Mesothelial cell of epicardium (in vitro differentiated cells): ENCODE data around the gene KRT6A. TPM values are rescaled to one million over a fixed set of nuclear protein-coding genes. Genes with fewer than 3 reads are reported as not detected.

Experiments
- DNase-seq, 2 experiments: peaks; one replicate each; pipeline ENCODE4 v3.0.0; 2021; ENCODE audit warnings: low spot score in 2 of 2; ENCODE audit not compliant: unreplicated experiment in 2 of 2
- H3K27ac Mint-ChIP-seq: 2 replicates; pipeline ENCODE4 v1.8.0; 2021; ENCODE audit warnings: mixed read lengths
- H3K27me3 Mint-ChIP-seq: 2 replicates; pipeline ENCODE4 v1.8.0; 2021; ENCODE audit warnings: low read depth, mixed read lengths
- H3K36me3 Mint-ChIP-seq: 2 replicates; pipeline ENCODE4 v1.8.0; 2021; ENCODE audit warnings: mixed read lengths
- H3K4me1 Mint-ChIP-seq: 2 replicates; pipeline ENCODE4 v1.8.0; 2021; ENCODE audit warnings: mixed read lengths
- H3K4me3 Mint-ChIP-seq: 2 replicates; pipeline ENCODE4 v1.8.0; 2021; ENCODE audit warnings: mild to moderate bottlenecking, moderate library complexity, mixed read lengths
- H3K9me3 Mint-ChIP-seq: 2 replicates; pipeline ENCODE4 v1.8.0; 2021; ENCODE audit warnings: mixed read lengths
- CTCF ChIP-seq: fragments of 200-600 bp; sonication (generic); IDR thresholded peaks from one replicate; pipeline ENCODE4 v1.5.0; 2021; ENCODE audit warnings: antibody characterized with exemption; ENCODE audit not compliant: unreplicated experiment
- total RNA-seq: library from RNA; stranded (reverse); gene quantifications from 3 replicates; pipeline ENCODE4 v1.2.1, GENCODE V29; 2021

The KRT6A gene
- total RNA-seq, 1 donor from 2014 or later: 1.2 TPM

- no peaks in the 10 kb centered on the region for H3K36me3 Mint-ChIP-seq
- H3K27ac Mint-ChIP-seq: no peak overlapping the region
- peaks cover 32% of the 10 kb centered on the region for H3K27me3 Mint-ChIP-seq
- H3K4me1 Mint-ChIP-seq: peaks cover 9% of the 10 kb centered on the region
- no peak for TF ChIP-seq CTCF
- H3K9me3 Mint-ChIP-seq: no peaks in the 10 kb centered on the region
- no peak for DNase-seq
- H3K4me3 Mint-ChIP-seq: no peak overlapping the region
Measured at GRCh38 chr12:52517005-52517835, 24.2 kb upstream of the KRT6A start.

GRCh38 chr12:52515927-52516831, 23.1 kb upstream of the KRT6A start:
- Mint-ChIP-seq H3K27me3 (peaks cover 32% of the 10 kb centered on the region), H3K36me3 (no peaks in the 10 kb centered on the region), H3K9me3 (peaks cover 3% of the 10 kb centered on the region), H3K4me1 (no peaks in the 10 kb centered on the region), H3K27ac (no peak overlapping the region), H3K4me3 (no peak overlapping the region)
- no peak for DNase-seq
- no peak for TF ChIP-seq CTCF

GRCh38 chr12:52515319-52515646, 22.2 kb upstream of the KRT6A start:
- peaks cover 30% of the 10 kb centered on the region for H3K27me3 Mint-ChIP-seq
- no peak overlapping the region for H3K27ac Mint-ChIP-seq
- H3K4me1 Mint-ChIP-seq: no peaks in the 10 kb centered on the region
- DNase-seq: no peak
- no peaks in the 10 kb centered on the region for H3K36me3 Mint-ChIP-seq
- no peak overlapping the region for H3K4me3 Mint-ChIP-seq
- TF ChIP-seq CTCF: no peak
- H3K9me3 Mint-ChIP-seq: peaks cover 6% of the 10 kb centered on the region

GRCh38 chr12:52514471-52515318, 21.6 kb upstream of the KRT6A start:
- Mint-ChIP-seq H3K4me1 (no peaks in the 10 kb centered on the region), H3K27ac (no peak overlapping the region), H3K4me3 (no peak overlapping the region), H3K9me3 (peaks cover 8% of the 10 kb centered on the region), H3K27me3 (peaks cover 28% of the 10 kb centered on the region), H3K36me3 (no peaks in the 10 kb centered on the region)
- DNase-seq: no peak
- no peak for TF ChIP-seq CTCF

- no peak for DNase-seq
- H3K9me3 Mint-ChIP-seq: peaks cover 8% of the 10 kb centered on the region
- H3K27me3 Mint-ChIP-seq: peaks cover 23% of the 10 kb centered on the region
- no peaks in the 10 kb centered on the region for H3K36me3 Mint-ChIP-seq
- no peak for TF ChIP-seq CTCF
- H3K4me3 Mint-ChIP-seq: no peak overlapping the region
- H3K4me1 Mint-ChIP-seq: no peaks in the 10 kb centered on the region
- no peak overlapping the region for H3K27ac Mint-ChIP-seq
Measured at GRCh38 chr12:52513736-52514135, 20.7 kb upstream of the KRT6A start.
